B cell (primary cell): ENCODE results near the gene GBP5.

Experiments used
- EZH2 ChIP-seq: IDR thresholded peaks from 2 replicates; pipeline ENCODE4 v1.6.1; 2012; ENCODE audit warnings: borderline replicate concordance, low read depth, mild to moderate bottlenecking, moderate library complexity, low read length; ENCODE audit not compliant: insufficient read depth, poor library complexity, severe bottlenecking
- TF ChIP-seq, protein P1 (sequence below): fragments of 200-600 bp; IDR thresholded peaks from one replicate; pipeline ENCODE4 v1.8.0; 2022; ENCODE audit warnings: antibody characterized with exemption, mild to moderate bottlenecking

- TF ChIP-seq, protein P1, sequence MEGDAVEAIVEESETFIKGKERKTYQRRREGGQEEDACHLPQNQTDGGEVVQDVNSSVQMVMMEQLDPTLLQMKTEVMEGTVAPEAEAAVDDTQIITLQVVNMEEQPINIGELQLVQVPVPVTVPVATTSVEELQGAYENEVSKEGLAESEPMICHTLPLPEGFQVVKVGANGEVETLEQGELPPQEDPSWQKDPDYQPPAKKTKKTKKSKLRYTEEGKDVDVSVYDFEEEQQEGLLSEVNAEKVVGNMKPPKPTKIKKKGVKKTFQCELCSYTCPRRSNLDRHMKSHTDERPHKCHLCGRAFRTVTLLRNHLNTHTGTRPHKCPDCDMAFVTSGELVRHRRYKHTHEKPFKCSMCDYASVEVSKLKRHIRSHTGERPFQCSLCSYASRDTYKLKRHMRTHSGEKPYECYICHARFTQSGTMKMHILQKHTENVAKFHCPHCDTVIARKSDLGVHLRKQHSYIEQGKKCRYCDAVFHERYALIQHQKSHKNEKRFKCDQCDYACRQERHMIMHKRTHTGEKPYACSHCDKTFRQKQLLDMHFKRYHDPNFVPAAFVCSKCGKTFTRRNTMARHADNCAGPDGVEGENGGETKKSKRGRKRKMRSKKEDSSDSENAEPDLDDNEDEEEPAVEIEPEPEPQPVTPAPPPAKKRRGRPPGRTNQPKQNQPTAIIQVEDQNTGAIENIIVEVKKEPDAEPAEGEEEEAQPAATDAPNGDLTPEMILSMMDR: no peak
- no peak for TF ChIP-seq EZH2
These were observed 10.0 kb downstream of the GBP5 start for GRCh38 chr1:89262643-89263042.
